Right cardiac atrium (tissue), 5 donors: ENCODE results near the gene ASCC1. TPM values are rescaled to one million over a fixed set of nuclear protein-coding genes. Genes with fewer than 3 reads are reported as not detected.
A peak's percentile ranks its signal among the peaks of the same experiment; 100 is the strongest.
"Not testable (repeated sequence)": the region's sequence is repeated elsewhere in the genome, so short reads cannot be mapped to it uniquely, and the experiment has no call there.

ENCODE experiments used
- ATAC-seq, 2 donors: fragments of 200-7000 bp; cut with Tn5 transposase; one replicate each; pipeline versions ENCODE4 v1.8.0 to v1.9.1; 2020; ENCODE audit warnings: moderate library complexity in 2 of 2, mild to moderate bottlenecking in 1 of 2
- DNase-seq, 3 donors: peaks; one replicate each; pipeline ENCODE4 v3.0.0-alpha.2; 2020
- H3K27ac ChIP-seq: one replicate; pipeline ENCODE4 v1.5.1; 2013; ENCODE audit warnings: mild to moderate bottlenecking, low read length, control low read depth, moderate library complexity
- H3K27me3 ChIP-seq: one replicate; pipeline ENCODE4 v1.6.1; 2013; ENCODE audit not compliant: control insufficient read depth, insufficient read depth
- H3K4me1 ChIP-seq: one replicate; pipeline ENCODE4 v1.6.1; 2013; ENCODE audit warnings: low read length; ENCODE audit not compliant: control insufficient read depth, insufficient read depth
- H3K4me3 ChIP-seq: one replicate; pipeline ENCODE4 v1.5.1; 2013; ENCODE audit warnings: low read length, control low read depth
- H3K9me3 ChIP-seq: one replicate; pipeline ENCODE4 v1.6.1; 2013; ENCODE audit warnings: low read length; ENCODE audit not compliant: control insufficient read depth
- whole genome bisulfite sequencing: extraction: QIAGEN DNeasy Blood & Tissue Kit; methylation state at CpG from one replicate; pipeline ENCODE4 v1.1.7; 2013; 5-methylcytosine and 5-hydroxymethylcytosine counted together
- intact Hi-C, 4 donors: fragments of 100-400 bp; cut with DNase I; formaldehyde crosslinking; loops; one replicate each; pipeline versions ENCODE4 v1.11.0 to v1.14.0; 2022 to 2023
- polyA plus RNA-seq: library from polyadenylated mRNA; stranded (reverse); fragments of 200-250 nt; gene quantifications from one replicate; pipeline ENCODE4 v1.2.3, GENCODE V29; 2013
- total RNA-seq, 4 donors: library from RNA; stranded (reverse); fragmentation: NEBNext Ultra II Directional; extraction: Animal tissue kit (Norgen Biotek cat#: 25700); gene quantifications; one replicate each; pipeline ENCODE4 v1.2.1, GENCODE V29; 2021
- donor health status: healthy with polysubstance abuse.
- donor health status: DM: no; HTN: yes; CAD: no.
- donor health status: DM: no; HTN: no; CAD: no.
- donor health status: DM: no; HTN: yes; CAD: no; lungs with severe emphysema.
- donor health status: DM: yes; HTN: yes; CAD: no.

Gene ASCC1
- total and polyA plus RNA-seq, 5 donors = 26.0 to 37.9 (median 31.6) TPM

GRCh38 chr10:72233621-72234020 is 17.5 kb upstream of the ASCC1 start:
- Histone ChIP-seq H3K4me1 (peaks cover 5% of the 10 kb centered on the region), H3K9me3 (no peaks in the 10 kb centered on the region), H3K27me3 (no peaks in the 10 kb centered on the region), H3K4me3 (no peak overlapping the region), H3K27ac (no peak overlapping the region)
- no peak for ATAC-seq
- DNase-seq = no peak
- intact Hi-C loops = no loop called here

GRCh38 chr10:72229261-72230251 is 13.5 kb upstream of the ASCC1 start:
- Histone ChIP-seq H3K4me3 (no peak overlapping the region), H3K27me3 (no peaks in the 10 kb centered on the region), H3K4me1 (peaks cover 5% of the 10 kb centered on the region), H3K9me3 (no peaks in the 10 kb centered on the region), H3K27ac (peak overlapping the region; percentile 43)
- DNase-seq = no peak
- WGBS = 59% methylated on average over 8 of the region's 8 CpGs
- ATAC-seq = peak in 1 of 2 donors; percentile 25
- intact Hi-C loops = loop anchor here in 3 of 4 donors (10.0 kb wide), 3 partner anchors 95 to 105 kb away; no protein-coding TSS in a partner anchor

DNA sequence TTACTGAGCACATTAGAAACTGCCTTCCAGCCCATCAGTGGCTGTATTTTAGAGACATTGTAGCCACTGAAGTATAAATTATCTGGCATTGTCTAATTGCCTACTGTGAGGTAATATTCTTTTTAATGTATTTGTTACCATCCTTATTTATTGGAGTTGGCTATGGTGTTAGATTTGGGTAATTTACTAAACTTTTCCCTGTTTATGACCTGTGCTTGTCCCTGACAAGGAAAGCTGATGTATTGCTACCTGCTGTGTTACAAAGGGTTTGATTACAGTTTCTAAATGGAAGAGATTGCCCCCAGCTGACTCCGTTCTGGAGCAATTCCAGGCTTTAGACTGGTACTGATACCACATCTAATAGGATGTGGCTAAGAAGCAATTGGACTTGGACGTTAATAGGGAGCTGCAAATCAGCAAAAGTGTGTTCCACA is 12.3 kb upstream of the ASCC1 start:
- H3K4me1 ChIP-seq = peaks cover 5% of the 10 kb centered on the region
- no peak overlapping the region for H3K4me3 ChIP-seq
- 50% methylated on average over 2 of the region's 2 CpGs for WGBS
- H3K27ac ChIP-seq = no peak overlapping the region
- DNase-seq (no peak), ATAC-seq (no peak)
- intact Hi-C loops = loop anchor here in 3 of 4 donors (10.0 kb wide), 3 partner anchors 94 to 104 kb away; no protein-coding TSS in a partner anchor
- H3K27me3 ChIP-seq = no peaks in the 10 kb centered on the region
- no peaks in the 10 kb centered on the region for H3K9me3 ChIP-seq

DNA sequence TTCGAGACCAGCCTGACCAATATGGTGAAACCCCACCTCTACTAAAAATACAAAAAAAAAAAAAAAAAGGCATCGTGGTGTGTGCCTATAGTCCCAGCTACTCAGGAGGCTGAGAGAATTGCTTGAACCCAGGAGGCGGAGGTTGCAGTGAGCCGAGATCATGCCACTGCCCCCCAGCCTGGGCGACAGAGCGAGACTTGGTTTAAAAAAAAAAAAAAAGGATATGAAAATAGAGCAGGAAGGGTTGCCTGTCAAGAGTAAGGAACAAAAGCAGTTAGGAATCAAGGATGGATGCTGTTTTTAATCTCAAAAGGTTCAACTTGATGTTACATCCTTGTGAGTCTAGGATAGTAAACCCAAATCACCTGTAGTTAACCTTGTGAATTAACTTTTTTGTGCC is 11.8 kb upstream of the ASCC1 start:
- Histone ChIP-seq H3K4me3 (no peak overlapping the region), H3K27me3 (no peaks in the 10 kb centered on the region), H3K27ac (no peak overlapping the region), H3K4me1 (peaks cover 5% of the 10 kb centered on the region), H3K9me3 (no peaks in the 10 kb centered on the region)
- intact Hi-C loops = loop anchor here in 3 of 4 donors (10.0 kb wide), 3 partner anchors 93 to 103 kb away; no protein-coding TSS in a partner anchor
- 82% methylated on average over 6 of the region's 6 CpGs for WGBS
- DNase-seq (no peak), ATAC-seq (no peak)

GRCh38 chr10:72226418-72227027 is 10.4 kb upstream of the ASCC1 start:
- Histone ChIP-seq H3K27ac (no peak overlapping the region), H3K4me3 (no peak overlapping the region), H3K4me1 (peaks cover 5% of the 10 kb centered on the region), H3K9me3 (no peaks in the 10 kb centered on the region), H3K27me3 (no peaks in the 10 kb centered on the region)
- ATAC-seq = no peak
- DNase-seq = no peak
- 89% methylated on average over 6 of the region's 6 CpGs for WGBS
- intact Hi-C loops = loop anchor here in 3 of 4 donors (10.0 kb wide), 3 partner anchors 92 to 102 kb away; no protein-coding TSS in a partner anchor

- not testable (repeated sequence) for H3K27me3 ChIP-seq, DNase-seq, H3K4me1 ChIP-seq, ATAC-seq, H3K9me3 ChIP-seq, H3K4me3 ChIP-seq
- H3K27ac ChIP-seq = peak overlapping the region; percentile 50
- 89% methylated on average over 6 of the region's 6 CpGs for WGBS
- intact Hi-C loops = loop anchor here in 3 of 4 donors (5.0 to 10.0 kb wide), 4 partner anchors 89 to 172 kb away; no protein-coding TSS in a partner anchor
These were observed 8.1 kb upstream of the ASCC1 start for GRCh38 chr10:72224191-72224590.

DNA sequence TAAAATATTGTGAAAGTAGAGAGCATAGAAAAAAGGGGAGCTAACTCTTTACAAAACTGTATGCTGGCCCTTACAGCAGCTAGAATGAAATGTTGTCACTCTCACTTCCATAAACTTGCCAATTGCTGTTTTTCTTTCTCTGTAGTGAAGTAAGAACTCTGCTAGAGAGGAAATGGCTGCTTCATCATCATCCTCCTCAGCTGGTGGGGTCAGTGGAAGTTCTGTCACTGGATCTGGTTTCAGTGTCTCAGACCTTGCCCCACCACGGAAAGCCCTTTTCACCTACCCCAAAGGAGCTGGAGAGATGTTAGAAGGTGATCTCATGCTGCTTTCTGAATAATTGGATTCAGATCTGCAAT is 7.6 kb upstream of the ASCC1 start:
- Histone ChIP-seq H3K9me3 (no peaks in the 10 kb centered on the region), H3K4me3 (no peak overlapping the region), H3K27ac (peak overlapping the region; percentile 97), H3K27me3 (no peaks in the 10 kb centered on the region), H3K4me1 (no peaks in the 10 kb centered on the region)
- intact Hi-C loops = loop anchor here in 3 of 4 donors (5.0 to 10.0 kb wide), 4 partner anchors 89 to 171 kb away; no protein-coding TSS in a partner anchor
- DNase-seq = no peak
- WGBS = 52% methylated on average over 1 of the region's 1 CpG
- peak; percentile 41 to 53 for ATAC-seq

GRCh38 chr10:72221278-72221677 is 5.2 kb upstream of the ASCC1 start:
- intact Hi-C loops = loop anchor here in 3 of 4 donors (5.0 to 10.0 kb wide), 4 partner anchors 86 to 169 kb away; no protein-coding TSS in a partner anchor
- WGBS = 57% methylated on average over 1 of the region's 1 CpG
- Histone ChIP-seq H3K27ac (no peak overlapping the region), H3K27me3 (no peaks in the 10 kb centered on the region), H3K4me3 (no peak overlapping the region), H3K4me1 (no peaks in the 10 kb centered on the region), H3K9me3 (no peaks in the 10 kb centered on the region)
- ATAC-seq (no peak), DNase-seq (no peak)

DNA sequence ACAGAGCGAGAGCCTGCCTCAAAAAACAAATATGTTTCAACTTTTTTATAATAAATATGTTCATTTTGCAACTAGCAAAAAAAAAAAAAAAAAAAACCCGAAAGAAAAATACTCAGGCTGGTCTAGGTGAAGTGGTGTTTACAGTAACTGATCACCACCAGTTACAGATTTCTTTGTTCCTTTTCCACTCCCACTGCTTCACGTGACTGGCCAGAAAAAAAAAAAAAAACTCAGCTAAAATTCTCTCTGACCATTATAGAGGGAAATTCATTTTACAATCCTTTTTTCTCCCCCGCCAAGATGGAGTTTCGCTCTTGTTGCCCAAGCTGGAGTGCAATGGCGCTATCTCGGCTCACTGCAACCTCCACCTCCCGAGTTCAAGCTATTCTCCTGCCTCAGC is 4.6 kb upstream of the ASCC1 start:
- H3K4me3 ChIP-seq = no peak overlapping the region
- H3K4me1 ChIP-seq = no peaks in the 10 kb centered on the region
- ATAC-seq (no peak), DNase-seq (no peak)
- no peaks in the 10 kb centered on the region for H3K27me3 ChIP-seq
- no peaks in the 10 kb centered on the region for H3K9me3 ChIP-seq
- intact Hi-C loops = loop anchor here in 3 of 4 donors (5.0 to 10.0 kb wide), 4 partner anchors 86 to 168 kb away; no protein-coding TSS in a partner anchor
- no peak overlapping the region for H3K27ac ChIP-seq
- 85% methylated on average over 8 of the region's 8 CpGs for WGBS

DNA sequence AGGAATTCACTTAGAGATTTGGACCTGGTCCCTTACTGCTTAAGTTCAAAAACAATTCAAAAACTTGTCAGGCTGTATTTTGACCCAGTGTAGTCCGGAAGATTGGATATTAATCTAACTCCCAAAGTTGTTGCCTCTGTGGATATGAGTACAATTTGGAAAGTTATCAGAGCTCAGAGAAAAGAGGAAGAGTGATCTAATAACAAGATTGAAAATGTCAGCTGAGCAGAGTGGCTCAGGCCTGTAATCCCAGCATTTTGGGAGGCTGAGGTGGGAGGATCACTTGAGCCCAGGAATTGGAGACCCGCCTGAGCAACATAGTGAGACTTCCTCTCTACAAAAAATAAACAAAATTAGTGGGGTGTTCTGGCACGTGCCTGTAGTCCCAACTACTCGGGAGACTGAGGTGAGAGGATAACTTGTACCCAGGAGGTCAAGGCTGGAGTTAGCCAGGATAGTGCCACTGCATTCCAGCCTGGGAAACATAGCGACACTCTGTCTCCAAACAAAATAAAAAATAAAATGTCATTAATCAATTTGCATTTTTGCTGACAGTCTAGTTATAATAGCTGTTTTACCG is 3.2 kb upstream of the ASCC1 start:
- Histone ChIP-seq H3K4me3 (no peak overlapping the region), H3K27me3 (no peaks in the 10 kb centered on the region), H3K9me3 (no peaks in the 10 kb centered on the region), H3K27ac (peak overlapping the region; percentile 68), H3K4me1 (no peaks in the 10 kb centered on the region)
- 59% methylated on average over 6 of the region's 6 CpGs for WGBS
- DNase-seq = no peak
- ATAC-seq = no peak
- intact Hi-C loops = loop anchor here in 1 of 4 donors (10.0 kb wide), 1 partner anchor 115 kb away; no protein-coding TSS in a partner anchor
